Natural killer cell treated with Interleukin-12 subunit alpha and Interleukin-12 subunit beta and Interleukin-15 and Interleukin-18, amount 100 ng/mL, for 72 hours (primary cell): ENCODE data around the gene CLUH. TPM values are rescaled to one million over a fixed set of nuclear protein-coding genes. Genes with fewer than 3 reads are reported as not detected.
"Not testable (repeated sequence)": the region's sequence is repeated elsewhere in the genome, so short reads cannot be mapped to it uniquely, and the experiment has no call there.

Source experiments
- ATAC-seq, 2 donors: fragments of 150-1000 bp; cut with Tn5 transposase in 1 of 2; sonication (Bioruptor Pico), chemical (Tn5 transposase) in 1 of 2; 2 replicates each; pipeline ENCODE4 v1.10.0; 2021
- DNase-seq: peaks from one replicate; pipeline ENCODE4 v3.0.0; 2022; ENCODE audit warnings: low spot score
- H3K27ac Mint-ChIP-seq, 2 donors: 1 replicate in 1 of 2; 2 replicates in 1 of 2; pipeline ENCODE4 v1.8.0; 2022; ENCODE audit warnings: mixed read lengths in 2 of 2, mild to moderate bottlenecking in 1 of 2, moderate library complexity in 1 of 2
- H3K27me3 Mint-ChIP-seq, 2 donors: 1 replicate in 1 of 2; 2 replicates in 1 of 2; pipeline ENCODE4 v1.8.0; 2022; ENCODE audit warnings: mixed read lengths in 2 of 2
- H3K36me3 Mint-ChIP-seq: one replicate; pipeline ENCODE4 v1.8.0; 2022; ENCODE audit warnings: mixed read lengths
- H3K4me1 Mint-ChIP-seq, 2 donors: 1 replicate in 1 of 2; 2 replicates in 1 of 2; pipeline ENCODE4 v1.8.0; 2022; ENCODE audit warnings: low read depth in 2 of 2, mixed read lengths in 2 of 2, mild to moderate bottlenecking in 1 of 2
- H3K4me3 Mint-ChIP-seq: one replicate; pipeline ENCODE4 v1.8.0; 2022; ENCODE audit warnings: mixed read lengths
- H3K9me3 Mint-ChIP-seq: 2 replicates; pipeline ENCODE4 v1.8.0; 2022; ENCODE audit warnings: mixed read lengths
- total RNA-seq, 2 donors: library from RNA; stranded (reverse); gene quantifications; one replicate each; pipeline ENCODE4 v1.2.3, GENCODE V29; 2022

The CLUH gene
- total RNA-seq, 2 donors from 2014 or later = 65.7 to 195 TPM

DNA sequence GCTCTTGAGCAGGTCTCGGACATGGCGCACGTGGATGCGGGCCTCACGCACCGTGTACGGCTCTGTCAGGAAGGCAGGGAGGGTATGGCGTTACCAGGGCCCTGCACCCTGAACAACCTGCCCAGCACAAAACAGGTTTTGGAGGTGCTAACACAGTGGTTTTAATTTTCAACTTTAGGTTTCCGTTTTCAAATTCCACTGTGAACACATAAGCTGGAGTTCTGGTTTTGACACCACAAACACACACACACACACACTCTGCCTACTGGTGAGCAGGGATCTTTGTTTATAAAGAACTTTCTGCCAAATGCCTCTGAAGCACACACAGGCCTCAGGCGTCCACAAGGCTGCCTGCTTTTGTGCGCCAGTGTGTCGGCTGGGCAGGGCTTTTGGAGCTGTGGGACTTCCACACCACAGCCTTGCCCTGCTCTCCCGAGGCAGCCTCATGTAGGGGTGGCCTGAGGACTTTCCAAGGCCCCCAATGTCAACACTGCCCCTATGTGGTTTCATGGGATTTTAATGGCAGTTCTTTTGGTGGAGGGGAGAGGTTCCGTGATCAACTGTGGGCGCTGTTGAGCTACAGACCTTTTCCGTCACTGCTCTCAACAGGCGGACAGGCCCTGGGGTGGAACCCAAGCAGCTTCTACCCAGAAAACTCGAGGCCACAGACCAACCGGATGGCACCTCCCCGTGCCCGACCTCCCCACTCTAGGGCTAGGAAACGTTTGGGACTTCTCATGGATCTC, 9.4 kb downstream of the CLUH start:
- Mint-ChIP-seq H3K4me1 (peaks cover 6 to 15% of the 10 kb centered on the region in 2 donors), H3K36me3 (no peaks in the 10 kb centered on the region), H3K27ac (no peak overlapping the region), H3K9me3 (no peaks in the 10 kb centered on the region), H3K27me3 (no peaks in the 10 kb centered on the region), H3K4me3 (no peak overlapping the region)
- DNase-seq (no peak), ATAC-seq (no peak)

DNA sequence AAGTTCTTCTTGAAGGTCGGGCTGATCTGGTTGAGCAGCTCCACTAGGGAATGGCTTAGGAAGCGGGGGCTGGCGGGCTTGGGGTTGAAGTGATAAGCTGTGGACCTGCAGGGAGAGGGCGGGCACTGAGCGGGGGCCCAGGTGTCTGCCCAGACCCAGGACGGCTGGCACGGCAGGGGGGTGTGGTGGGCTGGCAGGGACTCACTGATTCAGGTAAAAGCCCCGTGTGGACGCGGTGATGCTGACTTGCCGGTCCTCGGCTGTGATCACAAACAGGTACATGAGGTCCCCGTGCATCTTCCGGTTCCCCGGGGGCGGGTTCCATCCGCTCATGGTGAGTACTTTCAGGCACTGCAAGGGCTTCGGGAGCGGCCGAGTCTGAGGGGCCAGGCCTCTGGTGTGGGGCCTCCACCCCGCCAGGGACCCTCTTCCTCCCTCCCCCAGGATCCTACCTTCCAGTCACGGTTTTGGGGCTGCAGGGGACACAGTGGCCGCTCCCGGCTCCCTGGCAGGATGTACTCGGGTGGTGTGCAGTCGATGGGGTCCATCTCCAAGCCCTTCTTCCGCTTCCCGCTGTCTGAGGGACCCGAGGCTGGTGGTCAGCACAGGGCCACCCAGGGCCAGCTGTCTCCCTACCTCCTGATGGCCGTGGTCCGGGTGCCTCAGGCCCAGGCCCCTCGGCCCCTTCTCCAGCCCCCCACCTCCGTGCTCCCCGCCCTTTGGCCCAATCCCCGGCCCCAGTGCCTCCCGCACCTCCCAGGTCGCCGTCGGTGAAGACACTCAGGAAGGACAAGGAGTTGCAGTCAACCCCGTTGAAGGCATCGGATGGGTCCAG, 10.2 kb downstream of the CLUH start:
- Mint-ChIP-seq H3K9me3 (no peaks in the 10 kb centered on the region), H3K36me3 (no peaks in the 10 kb centered on the region), H3K27me3 (no peaks in the 10 kb centered on the region), H3K27ac (no peak overlapping the region), H3K4me1 (peaks cover 6 to 15% of the 10 kb centered on the region in 2 donors), H3K4me3 (no peak overlapping the region)
- DNase-seq (no peak), ATAC-seq (no peak)

DNA sequence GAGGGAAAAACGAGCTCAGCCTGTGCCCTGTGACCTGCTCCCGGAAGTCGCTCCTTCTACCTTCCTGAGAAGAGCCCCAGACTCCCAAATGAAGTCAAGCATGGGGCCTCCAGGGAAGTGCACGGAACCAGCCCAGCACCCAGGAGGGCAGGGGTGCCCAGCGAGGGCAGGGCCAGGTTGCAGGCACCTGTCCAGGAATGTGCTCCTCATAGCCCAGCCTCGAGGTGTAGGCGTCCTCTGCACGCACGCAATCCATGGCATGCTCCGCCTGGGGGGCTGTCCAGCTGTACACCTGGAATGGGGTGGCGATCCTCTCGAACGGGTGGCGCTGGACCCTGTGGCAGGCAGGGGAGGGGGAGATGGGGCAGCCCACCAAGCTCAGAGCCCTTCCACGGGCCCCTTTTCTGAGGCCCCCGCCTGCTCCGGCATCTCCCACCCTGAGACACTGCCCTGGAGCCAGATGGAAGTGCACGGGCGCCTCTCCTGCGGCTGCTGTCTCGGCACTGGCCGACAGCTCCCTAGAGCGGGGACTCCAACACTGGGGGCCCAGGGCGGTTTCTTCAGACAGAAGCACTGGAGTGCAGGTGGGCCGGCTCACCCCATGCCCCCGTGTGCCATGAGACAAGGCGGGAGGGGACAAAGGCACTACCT, 10.9 kb downstream of the CLUH start:
- ATAC-seq (no peak), DNase-seq (no peak)
- Mint-ChIP-seq H3K9me3 (no peaks in the 10 kb centered on the region), H3K4me3 (no peak overlapping the region), H3K4me1 (peaks cover 5 to 13% of the 10 kb centered on the region in 2 donors), H3K27ac (no peak overlapping the region), H3K27me3 (no peaks in the 10 kb centered on the region), H3K36me3 (no peaks in the 10 kb centered on the region)

DNA sequence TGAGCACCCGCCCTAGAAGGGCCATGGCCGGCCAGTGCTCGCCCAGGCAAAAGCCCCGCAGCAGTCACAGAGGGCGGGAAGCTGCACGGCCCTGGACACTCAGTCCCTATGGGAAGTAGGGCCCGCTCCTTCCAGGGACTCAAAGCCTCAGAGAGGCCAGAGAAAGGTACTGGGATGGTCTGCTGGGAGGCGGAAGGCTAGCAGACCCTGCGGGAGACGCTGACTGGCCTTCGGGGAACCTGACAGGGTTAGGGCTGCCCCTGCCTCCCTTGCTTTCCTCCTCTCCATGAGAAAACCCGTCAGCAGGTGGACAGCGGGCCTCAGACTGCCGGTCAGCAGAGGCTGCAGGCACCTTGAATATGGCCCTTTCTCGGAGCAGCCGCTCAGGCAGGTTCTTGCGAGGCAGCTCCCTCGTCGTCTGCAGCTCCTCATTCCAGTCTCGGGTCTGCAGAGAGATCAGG, 11.5 kb downstream of the CLUH start:
- ATAC-seq = no peak
- no peak overlapping the region for H3K4me3 Mint-ChIP-seq

DNA sequence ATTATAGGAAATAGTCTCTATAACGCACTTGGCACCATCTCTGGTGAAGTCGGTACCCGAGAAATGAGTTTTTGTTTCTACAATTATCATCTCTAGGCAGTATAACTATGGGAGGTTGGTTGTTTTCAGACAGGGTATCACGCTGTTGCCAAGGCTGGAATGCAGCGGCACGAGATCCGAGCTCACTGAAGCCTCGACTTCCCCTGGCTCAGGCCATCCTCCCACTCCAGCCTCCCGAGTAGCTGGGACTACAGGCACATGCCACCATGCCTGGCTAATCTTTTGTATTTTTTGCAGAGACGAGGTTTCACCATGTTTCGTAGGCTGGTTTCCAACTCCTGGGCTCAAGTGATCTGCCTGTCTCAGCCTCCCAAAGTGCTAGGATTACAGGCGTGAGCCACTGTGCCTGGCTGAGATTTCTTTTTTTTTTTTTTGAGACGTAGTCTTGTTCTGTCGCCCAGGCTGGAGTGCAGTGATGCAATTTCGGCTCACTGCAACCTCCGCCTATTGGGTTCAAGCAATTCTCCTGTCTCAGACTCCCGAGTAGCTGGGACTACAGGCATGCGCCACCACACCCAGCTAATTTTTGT, 12.3 kb downstream of the CLUH start:
- H3K4me3 Mint-ChIP-seq, H3K27ac Mint-ChIP-seq, ATAC-seq, DNase-seq, H3K36me3 Mint-ChIP-seq, H3K27me3 Mint-ChIP-seq, H3K9me3 Mint-ChIP-seq, H3K4me1 Mint-ChIP-seq: not testable (repeated sequence)

More for the DNA sequence above, 11.5 kb downstream of the CLUH start:
- Mint-ChIP-seq H3K27me3 (no peaks in the 10 kb centered on the region), H3K4me1 (peaks cover 0 to 8% of the 10 kb centered on the region in 2 donors), H3K9me3 (no peaks in the 10 kb centered on the region), H3K27ac (no peak overlapping the region), H3K36me3 (no peaks in the 10 kb centered on the region)
- DNase-seq = no peak

DNA sequence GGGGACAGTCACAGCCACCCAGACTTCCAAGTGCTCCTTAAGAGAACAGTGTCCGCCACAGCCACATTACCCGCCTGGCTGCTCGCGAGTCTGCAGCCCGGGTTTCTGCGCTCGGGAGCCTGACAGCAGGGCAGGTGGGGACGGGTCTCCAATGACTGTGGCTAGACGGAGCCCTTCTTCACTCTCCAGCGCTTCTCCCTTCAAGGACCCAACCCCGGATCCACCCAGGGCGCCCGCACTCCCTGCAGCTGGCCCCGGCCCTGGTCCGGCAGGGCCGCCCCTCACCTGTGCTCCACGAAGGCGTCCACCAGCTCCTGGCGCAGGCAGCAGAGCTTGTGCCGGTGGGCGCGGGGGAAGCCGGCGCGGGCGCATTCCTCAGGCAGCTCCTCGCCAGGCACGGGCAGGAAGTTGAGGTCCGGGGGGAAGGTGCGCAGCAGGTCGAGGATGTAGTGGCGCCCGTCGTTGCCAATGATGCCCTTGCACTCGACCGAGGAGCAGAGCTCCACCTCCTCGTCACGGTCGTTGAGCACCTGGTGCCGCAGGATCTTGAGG, 13.9 kb downstream of the CLUH start:
- H3K4me3 Mint-ChIP-seq = no peak overlapping the region
- ATAC-seq (no peak), DNase-seq (no peak)
- H3K4me1 Mint-ChIP-seq = peaks cover 6 to 11% of the 10 kb centered on the region in 2 donors
- H3K27me3 Mint-ChIP-seq = no peaks in the 10 kb centered on the region
- H3K36me3 Mint-ChIP-seq = no peaks in the 10 kb centered on the region
- H3K9me3 Mint-ChIP-seq = no peaks in the 10 kb centered on the region
- no peak overlapping the region for H3K27ac Mint-ChIP-seq

DNA sequence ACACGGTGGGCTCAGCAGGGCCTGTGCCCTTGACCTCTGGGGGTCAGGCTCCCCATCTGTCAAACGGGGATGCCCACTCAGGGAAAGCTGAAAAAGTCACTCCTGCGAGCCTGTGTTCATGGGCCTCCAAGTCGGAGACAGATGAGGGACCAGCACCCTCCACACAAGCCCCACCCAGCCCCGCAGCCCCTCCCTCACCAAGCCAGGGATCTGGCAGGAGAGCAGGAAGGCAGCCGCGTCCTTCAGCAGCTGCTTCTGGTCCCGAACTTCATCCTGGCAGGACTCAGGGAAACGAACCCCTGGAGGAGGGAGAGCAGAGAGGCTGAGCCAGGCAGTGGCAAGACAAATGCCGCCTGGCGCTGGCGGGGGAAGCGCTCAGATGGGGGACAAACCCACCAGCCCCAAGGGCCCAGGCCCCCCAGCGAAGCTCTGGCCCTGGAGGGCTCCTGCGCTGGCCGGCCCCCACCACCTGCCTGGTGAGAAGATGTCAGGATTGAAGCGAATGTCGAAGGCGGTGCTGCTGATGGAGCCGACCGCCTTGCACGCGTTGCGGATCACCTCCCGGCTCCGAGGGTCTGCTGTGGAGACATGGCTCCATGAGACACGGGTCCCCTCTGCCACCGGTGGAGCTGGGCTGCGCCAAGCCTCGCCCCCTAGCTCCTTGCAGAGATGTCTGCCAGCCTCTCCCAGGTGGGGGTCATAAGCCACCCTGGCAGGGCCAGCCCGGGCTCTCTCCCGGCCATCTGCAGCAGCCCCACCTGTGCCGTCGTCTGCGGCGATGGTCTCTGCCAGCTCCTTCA, 15.4 kb downstream of the CLUH start:
- no peak for ATAC-seq
- H3K27me3 Mint-ChIP-seq = no peaks in the 10 kb centered on the region
- no peaks in the 10 kb centered on the region for H3K9me3 Mint-ChIP-seq
- H3K4me3 Mint-ChIP-seq = no peak overlapping the region
- no peaks in the 10 kb centered on the region for H3K36me3 Mint-ChIP-seq
- no peak overlapping the region for H3K27ac Mint-ChIP-seq
- DNase-seq = no peak
- H3K4me1 Mint-ChIP-seq = peaks cover 6 to 10% of the 10 kb centered on the region in 2 donors

DNA sequence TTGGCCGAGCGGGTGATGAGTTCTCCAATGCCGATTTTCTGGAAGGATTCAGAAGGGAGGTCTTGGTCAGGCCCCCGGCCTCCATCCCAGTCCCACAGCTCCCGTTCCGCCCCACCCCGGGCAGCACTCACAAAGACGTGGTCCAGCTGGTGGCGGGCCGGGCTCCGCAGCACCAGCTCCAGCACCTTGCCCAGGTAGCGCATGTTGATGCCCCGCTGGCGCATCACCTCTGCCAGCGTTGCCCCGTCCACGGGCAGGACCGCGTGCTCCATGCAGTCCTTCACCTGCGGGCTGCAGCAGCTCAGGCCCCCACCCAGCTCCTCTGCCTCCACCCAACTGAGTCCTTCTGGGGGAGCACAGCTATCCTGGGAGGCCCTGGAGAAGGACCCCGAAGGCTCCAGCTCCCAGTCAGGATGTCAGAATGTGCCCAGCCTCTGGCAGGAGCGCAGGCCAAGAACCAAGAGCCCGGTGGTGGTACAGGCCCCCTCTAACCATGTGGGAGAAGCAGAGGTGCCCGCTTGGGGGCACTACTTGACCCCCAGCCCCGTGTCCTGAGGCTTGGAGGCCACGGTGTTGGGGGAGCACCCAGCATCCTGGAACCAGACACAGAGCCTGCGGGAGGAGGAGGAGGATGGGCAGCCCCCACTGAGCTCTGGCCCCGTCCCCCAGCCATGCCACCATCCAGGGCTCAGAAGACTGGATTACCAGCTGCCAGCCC, 16.2 kb downstream of the CLUH start:
- Mint-ChIP-seq H3K4me3 (no peak overlapping the region), H3K9me3 (no peaks in the 10 kb centered on the region), H3K4me1 (peaks cover 6 to 10% of the 10 kb centered on the region in 2 donors), H3K36me3 (no peaks in the 10 kb centered on the region), H3K27ac (no peak overlapping the region), H3K27me3 (no peaks in the 10 kb centered on the region)
- ATAC-seq = no peak
- DNase-seq = no peak

DNA sequence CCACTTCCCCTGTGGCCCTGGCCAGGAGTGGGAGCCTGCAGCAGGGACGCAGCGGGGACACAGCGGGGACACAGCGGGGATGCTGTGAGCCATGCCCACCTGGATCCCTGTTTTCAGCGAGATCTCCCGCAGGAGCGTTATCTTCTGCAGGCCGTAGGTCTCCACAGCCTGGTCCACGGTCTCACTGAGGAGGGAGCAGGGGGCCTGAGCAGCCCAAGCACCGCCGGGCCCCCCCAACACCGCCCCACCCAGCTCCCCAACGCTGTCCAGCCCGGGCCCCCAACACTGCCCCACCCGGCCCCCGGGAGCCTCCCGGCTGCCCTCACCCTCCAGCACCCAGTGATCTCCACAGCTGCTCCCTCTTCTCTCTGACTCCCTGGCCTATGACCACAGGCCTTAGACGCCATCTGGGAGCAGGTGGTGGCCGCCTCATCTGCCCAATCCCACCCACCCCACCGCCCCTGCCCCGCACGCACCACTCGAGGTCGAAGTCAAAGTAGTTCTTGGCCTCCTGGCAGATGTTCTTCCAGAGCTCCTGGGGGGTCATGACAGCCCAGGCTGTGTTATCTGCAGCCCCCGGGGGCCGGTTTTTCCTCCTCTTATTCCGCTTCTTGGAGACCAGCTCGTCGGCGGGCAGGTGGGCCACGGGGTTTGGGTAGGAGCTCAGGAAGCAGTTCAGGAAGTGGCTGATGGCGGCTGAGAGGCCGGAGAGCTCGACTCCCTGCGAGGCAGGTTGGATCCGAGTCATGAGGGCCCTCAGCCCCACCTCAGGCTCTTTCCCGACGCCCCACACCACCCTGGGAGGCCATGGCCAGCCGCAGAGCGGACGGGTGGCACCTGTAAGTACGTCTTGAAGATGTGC, 17.0 kb downstream of the CLUH start:
- Mint-ChIP-seq H3K4me3 (no peak overlapping the region), H3K9me3 (no peaks in the 10 kb centered on the region), H3K4me1 (peaks cover 6 to 10% of the 10 kb centered on the region in 2 donors), H3K27ac (no peak overlapping the region), H3K27me3 (no peaks in the 10 kb centered on the region), H3K36me3 (no peaks in the 10 kb centered on the region)
- ATAC-seq (peak in 1 of 2 donors; percentile 13), DNase-seq (no peak)

DNA sequence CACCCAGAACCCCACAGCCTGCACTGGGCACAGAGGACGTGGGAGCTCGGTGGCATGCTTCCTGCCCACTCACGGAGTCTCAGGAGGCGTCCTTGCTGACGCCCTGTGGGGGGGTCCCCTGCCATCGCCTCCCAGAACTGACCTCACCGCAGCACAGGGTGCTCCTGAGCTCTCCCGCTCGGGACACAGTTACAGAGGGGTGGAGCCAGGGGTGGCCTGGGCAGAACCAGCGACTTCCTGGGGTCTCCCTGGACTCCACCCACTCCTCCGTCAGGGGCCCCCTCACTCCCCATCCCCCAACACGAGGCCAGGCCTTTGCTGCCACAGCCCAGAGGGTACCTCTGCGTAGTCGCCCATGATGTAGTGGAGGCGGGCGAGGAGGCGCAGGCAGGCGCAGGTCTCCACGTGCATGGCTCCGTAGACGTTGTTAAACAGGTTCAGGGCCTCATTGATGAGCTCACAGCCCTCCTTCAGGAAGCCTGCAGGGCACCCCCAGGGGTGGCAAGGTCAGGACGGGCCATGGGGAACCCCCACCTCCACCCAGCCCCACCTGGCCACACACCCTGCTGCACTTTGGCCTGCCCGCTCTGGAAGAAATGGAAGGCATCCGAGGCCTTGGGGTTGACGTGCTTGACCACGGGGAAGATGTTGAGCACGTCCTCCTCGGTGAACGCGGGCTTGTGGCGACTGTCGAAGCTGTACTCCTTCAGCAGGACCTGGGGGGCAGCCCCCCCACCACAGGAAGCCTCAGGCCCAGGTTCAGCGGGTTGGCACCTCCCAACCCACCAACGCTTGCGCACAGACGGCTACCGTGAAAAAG, 17.8 kb downstream of the CLUH start:
- no peak overlapping the region for H3K27ac Mint-ChIP-seq
- H3K27me3 Mint-ChIP-seq = no peaks in the 10 kb centered on the region
- peak; percentile 40 to 60 for ATAC-seq
- H3K4me3 Mint-ChIP-seq = peak overlapping the region; percentile 19
- H3K4me1 Mint-ChIP-seq = peaks cover 6 to 15% of the 10 kb centered on the region in 2 donors
- no peak for DNase-seq
- no peaks in the 10 kb centered on the region for H3K36me3 Mint-ChIP-seq
- no peaks in the 10 kb centered on the region for H3K9me3 Mint-ChIP-seq

DNA sequence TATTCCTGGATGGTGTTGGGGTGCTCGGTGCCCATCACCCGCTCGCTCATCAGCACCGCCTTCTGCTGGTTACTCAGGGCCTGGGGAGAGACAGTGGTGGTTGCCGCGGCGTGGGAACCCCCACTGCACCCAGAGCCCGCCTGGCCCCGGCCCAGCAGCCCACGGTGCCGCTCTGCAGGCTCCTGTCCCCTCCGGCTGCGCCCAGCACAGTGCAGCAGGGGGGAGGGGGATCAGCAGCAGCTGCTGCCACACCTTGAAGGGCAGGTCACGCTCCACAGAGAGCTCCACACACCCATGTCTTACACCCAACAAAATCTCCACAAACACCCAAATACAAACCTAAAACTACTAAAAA, 18.8 kb downstream of the CLUH start:
- no peak for ATAC-seq
- H3K4me3 Mint-ChIP-seq = no peak overlapping the region

More for the DNA sequence above, 18.8 kb downstream of the CLUH start:
- Mint-ChIP-seq H3K36me3 (no peaks in the 10 kb centered on the region), H3K9me3 (no peaks in the 10 kb centered on the region), H3K27ac (no peak overlapping the region), H3K4me1 (peaks cover 6 to 15% of the 10 kb centered on the region in 2 donors), H3K27me3 (no peaks in the 10 kb centered on the region)
- DNase-seq = no peak
